H1 (cell line): Measurements from ENCODE around the gene ZNF106. TPM values are rescaled to one million over a fixed set of nuclear protein-coding genes. Genes with fewer than 3 reads are reported as not detected.

Experiments used
- CHD7 ChIP-seq: fragments of 300-600 bp; sonication (generic); IDR thresholded peaks from 2 replicates; pipeline ENCODE4 v1.7.1; 2012; ENCODE audit warnings: low read length, moderate library complexity, mild to moderate bottlenecking, inconsistent platforms; ENCODE audit not compliant: insufficient replicate concordance
- RNF2 ChIP-seq: fragments of 200-900, 300-1000 bp; sonication (generic); IDR thresholded peaks from 2 replicates; pipeline ENCODE4 v1.7.1; 2016; ENCODE audit warnings: borderline replicate concordance, low read depth, mild to moderate bottlenecking, antibody characterized with exemption, low read length; ENCODE audit not compliant: poor library complexity, severe bottlenecking; ENCODE audit errors: missing control alignments
- RXRA ChIP-seq: IDR thresholded peaks from 2 replicates; pipeline ENCODE4 v1.6.1; 2011; ENCODE audit warnings: low read depth, mild to moderate bottlenecking, low read length, moderate library complexity; ENCODE audit not compliant: insufficient read depth
- polyA plus RNA-seq, 7 experiments: library from polyadenylated mRNA; depleted of rRNA in 3 of 7; stranded (reverse) in 5 of 7; unstranded in 2 of 7; fragments of >200 nt in 5 of 7; fragments of 200-250 nt in 2 of 7; gene quantifications; 1 replicate in 5 of 7; 2 replicates in 1 of 7; 4 replicates in 1 of 7; pipeline versions ENCODE4 v1.2.1 to v1.2.3, GENCODE V29; 2011 to 2013; ENCODE audit warnings: missing spikeins in 2 of 7, mixed read lengths in 2 of 7
- total RNA-seq: library from RNA; stranded (reverse); fragmentation: NEBNext Ultra II Directional; extraction: Animal tissue kit (Norgen Biotek cat#: 25700); gene quantifications from 2 replicates; pipeline ENCODE4 v1.2.1, GENCODE V29; 2021

The ZNF106 gene
- total and polyA plus RNA-seq, 2 of the 8 experiments (the other 6 are each of a cell fraction or from before 2014, with no cell fraction given), result 18.2 to 62.0 TPM

- TF ChIP-seq CHD7 (no peak), RXRA (no peak), RNF2 (no peak)
These were observed 96.8 kb downstream of the ZNF106 start (continued) for GRCh38 chr15:42394106-42394505.
